ENCODE measurements around the gene PPP1R12C.
A peak's percentile ranks its signal among the peaks of the same experiment; 100 is the strongest.

DNA sequence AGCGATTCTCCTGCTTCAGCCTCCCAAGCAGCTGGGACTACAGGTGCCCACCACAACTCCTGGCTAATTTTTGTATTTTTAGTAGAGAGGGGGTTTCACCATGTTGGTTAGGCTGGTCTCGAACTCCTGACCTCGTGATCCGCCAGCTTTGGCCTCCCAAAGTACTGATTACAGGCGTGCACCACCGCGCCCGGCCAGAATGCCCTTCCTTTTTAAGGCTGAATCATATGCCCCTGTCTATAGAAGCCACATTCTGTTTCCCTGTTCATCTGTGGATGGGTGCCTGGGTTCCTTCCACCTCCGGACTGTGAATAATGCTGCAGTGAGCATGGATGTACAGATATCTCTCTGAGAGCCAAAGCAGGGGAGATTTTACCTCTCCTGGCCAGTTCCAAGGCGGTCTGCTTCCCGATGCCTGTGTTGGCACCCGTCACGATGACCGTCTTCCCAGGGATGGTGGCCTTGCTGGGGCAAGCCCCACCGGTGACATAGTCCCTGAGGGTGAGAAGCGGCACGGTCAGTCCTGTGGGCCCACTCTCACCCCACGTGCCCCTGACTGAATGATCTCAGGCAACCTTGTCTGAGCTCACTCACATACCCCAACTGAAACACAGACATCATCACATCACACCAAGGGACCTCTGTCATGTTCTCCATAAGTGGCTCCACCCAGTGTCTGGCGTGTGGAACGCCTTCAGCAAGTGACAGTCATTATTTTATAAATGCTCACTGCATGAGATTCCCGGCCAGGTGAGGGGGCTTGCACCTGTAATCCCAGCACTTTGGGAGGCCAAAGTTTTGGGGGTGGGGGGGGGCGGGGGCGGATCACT lies 58.4 kb downstream of the PPP1R12C start:
- TF ChIP-seq, protein P1, sequence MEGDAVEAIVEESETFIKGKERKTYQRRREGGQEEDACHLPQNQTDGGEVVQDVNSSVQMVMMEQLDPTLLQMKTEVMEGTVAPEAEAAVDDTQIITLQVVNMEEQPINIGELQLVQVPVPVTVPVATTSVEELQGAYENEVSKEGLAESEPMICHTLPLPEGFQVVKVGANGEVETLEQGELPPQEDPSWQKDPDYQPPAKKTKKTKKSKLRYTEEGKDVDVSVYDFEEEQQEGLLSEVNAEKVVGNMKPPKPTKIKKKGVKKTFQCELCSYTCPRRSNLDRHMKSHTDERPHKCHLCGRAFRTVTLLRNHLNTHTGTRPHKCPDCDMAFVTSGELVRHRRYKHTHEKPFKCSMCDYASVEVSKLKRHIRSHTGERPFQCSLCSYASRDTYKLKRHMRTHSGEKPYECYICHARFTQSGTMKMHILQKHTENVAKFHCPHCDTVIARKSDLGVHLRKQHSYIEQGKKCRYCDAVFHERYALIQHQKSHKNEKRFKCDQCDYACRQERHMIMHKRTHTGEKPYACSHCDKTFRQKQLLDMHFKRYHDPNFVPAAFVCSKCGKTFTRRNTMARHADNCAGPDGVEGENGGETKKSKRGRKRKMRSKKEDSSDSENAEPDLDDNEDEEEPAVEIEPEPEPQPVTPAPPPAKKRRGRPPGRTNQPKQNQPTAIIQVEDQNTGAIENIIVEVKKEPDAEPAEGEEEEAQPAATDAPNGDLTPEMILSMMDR (IDR thresholded peaks at IDR 0.05): 0 out of 2 replicates have a peak, but pooled peaks have one; percentile 7
- no peak for TF ChIP-seq ZFX (IDR thresholded peaks at IDR 0.05; ENCODE audit: borderline replicate concordance)
